Type B pancreatic cell (in vitro differentiated cells): ENCODE data around the gene KRT16. TPM values are rescaled to one million over a fixed set of nuclear protein-coding genes. Genes with fewer than 3 reads are reported as not detected.
"Not testable (repeated sequence)": the region's sequence is repeated elsewhere in the genome, so short reads cannot be mapped to it uniquely, and the experiment has no call there.

Source experiments
- DNase-seq: peaks from one replicate; pipeline ENCODE4 v3.0.0; 2021; ENCODE audit warnings: mixed read lengths; ENCODE audit not compliant: unreplicated experiment; ENCODE audit errors: extremely low spot score
- H3K27ac Mint-ChIP-seq: 2 replicates; pipeline ENCODE4 v1.8.0; 2021; ENCODE audit warnings: mild to moderate bottlenecking, mixed read lengths
- H3K27me3 Mint-ChIP-seq: 2 replicates; pipeline ENCODE4 v1.8.0; 2021; ENCODE audit warnings: mixed read lengths
- H3K36me3 Mint-ChIP-seq: 2 replicates; pipeline ENCODE4 v1.8.0; 2021; ENCODE audit warnings: mixed read lengths
- H3K4me1 Mint-ChIP-seq: one replicate; pipeline ENCODE4 v1.8.0; 2021; ENCODE audit warnings: mixed read lengths; ENCODE audit not compliant: unreplicated experiment
- H3K4me3 Mint-ChIP-seq: 2 replicates; pipeline ENCODE4 v1.8.0; 2021; ENCODE audit warnings: mild to moderate bottlenecking, mixed read lengths
- H3K9me3 Mint-ChIP-seq: 2 replicates; pipeline ENCODE4 v1.8.0; 2021; ENCODE audit warnings: mixed read lengths
- total RNA-seq: library from RNA; stranded (reverse); gene quantifications from 2 replicates; pipeline ENCODE4 v1.2.1, GENCODE V29; 2021; ENCODE audit warnings: low replicate concordance
- TF ChIP-seq, protein P1 (sequence below): fragments of 200-600 bp; sonication (generic); conservative IDR thresholded peaks from 2 replicates; pipeline ENCODE4 v1.5.0; 2021; ENCODE audit warnings: antibody characterized with exemption, mild to moderate bottlenecking

The KRT16 gene
- total RNA-seq, 1 donor from 2014 or later: 1.5 TPM

- Mint-ChIP-seq H3K4me1 (peaks cover 24% of the 10 kb centered on the region), H3K27me3 (peaks cover 23% of the 10 kb centered on the region)
These were observed 8.2 kb upstream of the KRT16 start for GRCh38 chr17:41620583-41621434.

GRCh38 chr17:41619927-41620582, 7.5 kb upstream of the KRT16 start:
- H3K27ac Mint-ChIP-seq: peak overlapping the region; percentile 99
- peaks cover 23% of the 10 kb centered on the region for H3K27me3 Mint-ChIP-seq
- not testable (repeated sequence) for DNase-seq, H3K36me3 Mint-ChIP-seq, H3K9me3 Mint-ChIP-seq
- H3K4me1 Mint-ChIP-seq: peaks cover 29% of the 10 kb centered on the region
- H3K4me3 Mint-ChIP-seq: peak overlapping the region; percentile 81

More at GRCh38 chr17:41620583-41621434, 8.2 kb upstream of the KRT16 start:
- Mint-ChIP-seq H3K9me3 (no peaks in the 10 kb centered on the region), H3K4me3 (peak overlapping the region; percentile 81), H3K36me3 (peaks cover 6% of the 10 kb centered on the region), H3K27ac (peak overlapping the region; percentile 99)
- TF ChIP-seq, protein P1, sequence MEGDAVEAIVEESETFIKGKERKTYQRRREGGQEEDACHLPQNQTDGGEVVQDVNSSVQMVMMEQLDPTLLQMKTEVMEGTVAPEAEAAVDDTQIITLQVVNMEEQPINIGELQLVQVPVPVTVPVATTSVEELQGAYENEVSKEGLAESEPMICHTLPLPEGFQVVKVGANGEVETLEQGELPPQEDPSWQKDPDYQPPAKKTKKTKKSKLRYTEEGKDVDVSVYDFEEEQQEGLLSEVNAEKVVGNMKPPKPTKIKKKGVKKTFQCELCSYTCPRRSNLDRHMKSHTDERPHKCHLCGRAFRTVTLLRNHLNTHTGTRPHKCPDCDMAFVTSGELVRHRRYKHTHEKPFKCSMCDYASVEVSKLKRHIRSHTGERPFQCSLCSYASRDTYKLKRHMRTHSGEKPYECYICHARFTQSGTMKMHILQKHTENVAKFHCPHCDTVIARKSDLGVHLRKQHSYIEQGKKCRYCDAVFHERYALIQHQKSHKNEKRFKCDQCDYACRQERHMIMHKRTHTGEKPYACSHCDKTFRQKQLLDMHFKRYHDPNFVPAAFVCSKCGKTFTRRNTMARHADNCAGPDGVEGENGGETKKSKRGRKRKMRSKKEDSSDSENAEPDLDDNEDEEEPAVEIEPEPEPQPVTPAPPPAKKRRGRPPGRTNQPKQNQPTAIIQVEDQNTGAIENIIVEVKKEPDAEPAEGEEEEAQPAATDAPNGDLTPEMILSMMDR: no peak
- no peak for DNase-seq

DNA sequence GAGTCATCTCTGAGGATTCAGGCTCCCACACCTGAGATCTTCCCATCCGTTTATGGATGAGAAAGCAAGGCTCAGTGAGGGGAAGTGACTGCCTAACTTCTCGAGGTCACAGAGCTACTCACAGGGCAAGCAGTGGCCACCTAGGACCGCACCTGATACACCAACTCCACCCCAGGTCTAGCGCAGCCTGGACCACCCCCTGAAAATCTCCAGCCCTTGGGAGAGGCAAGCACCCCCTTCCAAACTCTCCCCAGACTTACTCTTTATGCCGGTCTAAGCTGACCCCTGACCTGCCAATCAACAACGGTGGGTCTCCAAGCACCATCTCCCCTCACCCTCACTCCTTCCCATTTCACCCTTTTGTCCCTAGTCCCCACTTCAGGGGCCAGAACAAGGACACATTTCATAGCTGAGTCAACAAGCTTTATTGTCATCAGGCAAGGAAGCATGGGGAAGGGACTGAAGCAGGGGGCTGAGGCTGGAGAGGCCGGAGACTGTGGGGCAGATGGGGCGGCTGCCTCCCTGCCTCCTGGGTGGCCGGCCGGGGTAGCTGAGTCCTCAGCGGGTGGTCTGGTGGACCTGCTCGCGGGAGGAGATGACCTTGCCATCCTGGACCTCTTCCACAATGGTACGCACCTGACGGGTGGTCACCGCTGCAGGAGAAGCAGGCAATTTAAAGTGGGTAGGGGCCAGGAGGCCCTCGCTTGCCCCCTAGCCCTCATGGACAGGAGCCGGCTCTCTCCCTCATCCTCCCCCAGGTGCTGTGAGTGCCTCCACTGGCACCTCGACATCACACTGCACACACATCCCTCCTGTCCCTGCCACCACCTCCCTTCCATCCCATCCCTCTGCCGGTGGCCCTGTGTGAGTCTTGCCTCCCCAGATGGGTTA, 6.7 kb upstream of the KRT16 start:
- TF ChIP-seq, protein P1: no peak
- Mint-ChIP-seq H3K9me3 (no peaks in the 10 kb centered on the region), H3K27ac (peak overlapping the region; percentile 99), H3K4me1 (peaks cover 24% of the 10 kb centered on the region), H3K4me3 (peak overlapping the region; percentile 83), H3K27me3 (peaks cover 19% of the 10 kb centered on the region), H3K36me3 (peaks cover 6% of the 10 kb centered on the region)
- no peak for DNase-seq

- Mint-ChIP-seq H3K27ac (peak overlapping the region; percentile 99), H3K27me3 (peaks cover 19% of the 10 kb centered on the region), H3K4me1 (peaks cover 24% of the 10 kb centered on the region), H3K9me3 (no peaks in the 10 kb centered on the region), H3K4me3 (peak overlapping the region; percentile 83), H3K36me3 (peaks cover 6% of the 10 kb centered on the region)
- no peak for DNase-seq
- TF ChIP-seq, protein P1: no peak
These were observed 5.9 kb upstream of the KRT16 start for GRCh38 chr17:41618341-41619035.

GRCh38 chr17:41617698-41618097, 5.1 kb upstream of the KRT16 start:
- TF ChIP-seq, protein P1: no peak
- no peak for DNase-seq
- peak overlapping the region; percentile 99 for H3K27ac Mint-ChIP-seq
- peak overlapping the region; percentile 62 for H3K4me3 Mint-ChIP-seq
- H3K4me1 Mint-ChIP-seq: peaks cover 24% of the 10 kb centered on the region
- peaks cover 6% of the 10 kb centered on the region for H3K36me3 Mint-ChIP-seq
- H3K9me3 Mint-ChIP-seq: no peaks in the 10 kb centered on the region
- peaks cover 19% of the 10 kb centered on the region for H3K27me3 Mint-ChIP-seq
